Endothelial cell of umbilical vein (primary cell): ENCODE data around the gene ATG4D. TPM values are rescaled to one million over a fixed set of nuclear protein-coding genes. Genes with fewer than 3 reads are reported as not detected.

Source experiments
- BruUV-seq: library from RNA; stranded (reverse); fragments of 400-500 nt; replicated peaks from 2 replicates; lab custom pipeline; 2021; lab: Mats Ljungman, UMichigan
- CTCF ChIA-PET: fragments of 300-600, 350-600 bp; sonication (Branson Sonifier 250); formaldehyde crosslinking; loops from one replicate; lab custom pipeline; 2021; ENCODE audit warnings: antibody characterized with exemption, inconsistent platforms; lab: Charles Lee
- POLR2A ChIA-PET: fragments of 300-600, 350-600 bp; sonication (Branson Sonifier 250); formaldehyde crosslinking; loops from one replicate; lab custom pipeline; 2021; ENCODE audit warnings: antibody characterized with exemption, inconsistent platforms; lab: Charles Lee
- DNase-seq: peaks from one replicate; pipeline ENCODE4 v3.0.0-alpha.2; 2011; ENCODE audit warnings: low read depth, low spot score
- FAIRE-seq: peaks from 2 replicates; lab custom pipeline; 2011; peaks lifted over from hg19 to GRCh38; lab: Jason Lieb, UNC
- H2AFZ ChIP-seq: 2 replicates; pipeline ENCODE4 v1.6.0; 2012; ENCODE audit warnings: low read depth, low read length, control low read depth, inconsistent platforms
- H3K27ac ChIP-seq: 2 replicates; pipeline ENCODE4 v1.5.1; 2011; ENCODE audit warnings: low read depth, mild to moderate bottlenecking, control low read depth, low read length, moderate library complexity; ENCODE audit not compliant: insufficient read depth
- H3K27me3 ChIP-seq, 2 experiments: 2 replicates each; pipeline versions ENCODE4 v1.6.0 to v1.6.1; 2011; ENCODE audit warnings: low read length in 2 of 2, mixed read lengths in 1 of 2; ENCODE audit not compliant: control insufficient read depth in 2 of 2, insufficient read depth in 2 of 2
- H3K36me3 ChIP-seq, 2 experiments: 2 replicates in 1 of 2; 3 replicates in 1 of 2; pipeline ENCODE4 v1.5.1; 2011; ENCODE audit warnings: low read length in 2 of 2, mild to moderate bottlenecking in 1 of 2, moderate library complexity in 1 of 2; ENCODE audit not compliant: control insufficient read depth in 2 of 2, insufficient read depth in 2 of 2; ENCODE audit errors: extremely low read depth in 1 of 2
- H3K4me1 ChIP-seq: 3 replicates; pipeline ENCODE4 v1.5.1; 2011; ENCODE audit warnings: mild to moderate bottlenecking, low read length; ENCODE audit not compliant: control insufficient read depth, insufficient read depth; ENCODE audit errors: extremely low read depth
- H3K4me2 ChIP-seq: 2 replicates; pipeline ENCODE4 v1.6.1; 2011; ENCODE audit warnings: low read length, control low read depth, mixed read lengths; ENCODE audit not compliant: insufficient read depth
- H3K4me3 ChIP-seq, 3 experiments: fragments of 200-600 bp in 1 of 3; sonication (generic), shearing (Covaris generic) in 1 of 3; replicated peaks in 1 of 3; 2 replicates each; pipeline ENCODE4 v1.5.1; 2011 to 2016; ENCODE audit warnings: control low read depth in 3 of 3, low read length in 3 of 3, mild to moderate bottlenecking in 2 of 3, inconsistent platforms in 1 of 3, low read depth in 1 of 3, moderate library complexity in 1 of 3; ENCODE audit not compliant: insufficient read depth in 1 of 3
- H3K79me2 ChIP-seq: 2 replicates; pipeline ENCODE4 v1.6.0; 2012; ENCODE audit warnings: low read length, inconsistent platforms; ENCODE audit not compliant: control insufficient read depth, insufficient read depth
- H3K9ac ChIP-seq: replicated peaks from 2 replicates; pipeline ENCODE3; 2011; ENCODE audit warnings: low read length, control low read depth; ENCODE audit not compliant: insufficient read depth; ENCODE audit errors: extremely low read depth
- H3K9me1 ChIP-seq: replicated peaks from 3 replicates; pipeline ENCODE4 v1.6.0; 2011; ENCODE audit warnings: mild to moderate bottlenecking, low read length; ENCODE audit not compliant: control insufficient read depth, insufficient read depth; ENCODE audit errors: extremely low read depth
- H3K9me3 ChIP-seq: replicated peaks from 2 replicates; pipeline ENCODE4 v1.5.1; 2012; ENCODE audit warnings: low read length, inconsistent platforms; ENCODE audit not compliant: control insufficient read depth, insufficient read depth
- H4K20me1 ChIP-seq: replicated peaks from 2 replicates; pipeline ENCODE3; 2011; ENCODE audit warnings: mild to moderate bottlenecking, low read length; ENCODE audit not compliant: control insufficient read depth, insufficient read depth; ENCODE audit errors: extremely low read depth
- EZH2 ChIP-seq: IDR thresholded peaks from 2 replicates; pipeline ENCODE4 v1.6.1; 2012; ENCODE audit warnings: borderline replicate concordance, low read depth, mild to moderate bottlenecking, moderate library complexity, low read length, inconsistent platforms; ENCODE audit not compliant: severe bottlenecking
- FOS ChIP-seq: IDR thresholded peaks from 2 replicates; pipeline ENCODE4 v1.6.1; 2011; ENCODE audit warnings: mild to moderate bottlenecking, low read length, moderate library complexity, borderline replicate concordance; ENCODE audit not compliant: insufficient read depth
- GATA2 ChIP-seq: IDR thresholded peaks from 2 replicates; pipeline ENCODE4 v1.7.0; 2011; ENCODE audit warnings: low read depth, mild to moderate bottlenecking, moderate library complexity, mixed read lengths, low read length; ENCODE audit not compliant: insufficient read length, insufficient read depth
- JUN ChIP-seq: IDR thresholded peaks from 2 replicates; pipeline ENCODE4 v1.6.1; 2011; ENCODE audit warnings: borderline replicate concordance, low read depth; ENCODE audit not compliant: insufficient read length, insufficient read depth
- MYC ChIP-seq: IDR thresholded peaks from one replicate; pipeline ENCODE4 v1.6.1; 2011; ENCODE audit warnings: mild to moderate bottlenecking, low read depth, low read length
- POLR2A ChIP-seq: IDR thresholded peaks from 2 replicates; pipeline ENCODE4 v1.6.1; 2012; ENCODE audit warnings: low read depth, mild to moderate bottlenecking, control low read depth, low read length
- POLR2AphosphoS5 ChIP-seq: IDR thresholded peaks from 2 replicates; pipeline ENCODE4 v1.6.1; 2012; ENCODE audit warnings: low read depth, mild to moderate bottlenecking, control low read depth, low read length, moderate library complexity; ENCODE audit not compliant: insufficient read depth
- dilution Hi-C: fragments of 300-500 bp; cut with MboI; formaldehyde crosslinking; loops from one replicate; pipeline ENCODE4 v1.15.0; 2019; ENCODE audit warnings: low sequenced_read_pairs; ENCODE audit not compliant: extremely low pct_ligation_motif_present
- intact Hi-C: fragments of 100-400 bp; cut with micrococcal nuclease; formaldehyde crosslinking; loops from one replicate; pipeline ENCODE4 v1.10.0; 2022
- polyA plus RNA-seq, 4 experiments: library from polyadenylated mRNA; depleted of rRNA in 3 of 4; stranded (reverse) in 3 of 4; unstranded in 1 of 4; fragments of >200 nt; gene quantifications; 2 replicates each; pipeline versions ENCODE4 v1.2.1 to v1.2.3, GENCODE V29; 2011 to 2012; ENCODE audit warnings: missing spikeins in 1 of 4
- total RNA-seq: library from RNA; stranded (reverse); gene quantifications from 2 replicates; pipeline ENCODE4 v1.2.3, GENCODE V29; 2021
- TF ChIP-seq, protein P1 (sequence below), 2 donors: IDR thresholded peaks; 1 replicate in 1 of 2; 2 replicates in 1 of 2; pipeline ENCODE4 v1.5.1; 2011; ENCODE audit warnings: low read length in 2 of 2, mild to moderate bottlenecking in 2 of 2, moderate library complexity in 2 of 2, control low read depth in 1 of 2, inconsistent platforms in 1 of 2, low read depth in 1 of 2; ENCODE audit not compliant: insufficient read depth in 1 of 2; ENCODE audit errors: extremely low read depth in 1 of 2
- TF ChIP-seq, protein P2 (sequence below): IDR thresholded peaks from 2 replicates; pipeline ENCODE4 v1.6.1; 2011; ENCODE audit not compliant: insufficient read depth, insufficient read length

ATG4D gene
- total and polyA plus RNA-seq, 2 donors (not counting 3 experiments of a cell fraction or from before 2014, with no cell fraction given), result 19.8 to 24.9 TPM

DNA sequence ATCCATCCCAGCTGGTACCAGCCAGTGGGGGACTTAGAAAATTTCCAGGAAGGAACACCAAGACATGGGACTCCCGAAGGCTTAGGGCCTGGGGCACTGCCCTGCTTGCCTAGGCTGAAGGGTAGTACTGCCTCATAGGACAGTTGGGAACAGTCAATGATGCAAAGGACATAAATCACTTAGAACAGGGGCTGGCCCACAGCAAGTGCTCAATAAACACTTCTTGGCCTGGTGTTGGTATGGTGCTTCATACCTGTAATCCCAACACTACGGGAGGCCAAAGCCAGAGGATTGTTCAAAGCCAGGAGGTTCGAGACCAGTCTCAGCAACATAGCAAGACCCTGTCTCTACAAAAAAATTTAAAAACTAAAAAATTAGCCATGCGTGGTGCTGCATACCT, 46.3 kb upstream of the ATG4D start:
- intact Hi-C loops (no loop called here), dilution Hi-C loops (no loop called here)
- no peak for TF ChIP-seq JUN
- TF ChIP-seq, protein P1, sequence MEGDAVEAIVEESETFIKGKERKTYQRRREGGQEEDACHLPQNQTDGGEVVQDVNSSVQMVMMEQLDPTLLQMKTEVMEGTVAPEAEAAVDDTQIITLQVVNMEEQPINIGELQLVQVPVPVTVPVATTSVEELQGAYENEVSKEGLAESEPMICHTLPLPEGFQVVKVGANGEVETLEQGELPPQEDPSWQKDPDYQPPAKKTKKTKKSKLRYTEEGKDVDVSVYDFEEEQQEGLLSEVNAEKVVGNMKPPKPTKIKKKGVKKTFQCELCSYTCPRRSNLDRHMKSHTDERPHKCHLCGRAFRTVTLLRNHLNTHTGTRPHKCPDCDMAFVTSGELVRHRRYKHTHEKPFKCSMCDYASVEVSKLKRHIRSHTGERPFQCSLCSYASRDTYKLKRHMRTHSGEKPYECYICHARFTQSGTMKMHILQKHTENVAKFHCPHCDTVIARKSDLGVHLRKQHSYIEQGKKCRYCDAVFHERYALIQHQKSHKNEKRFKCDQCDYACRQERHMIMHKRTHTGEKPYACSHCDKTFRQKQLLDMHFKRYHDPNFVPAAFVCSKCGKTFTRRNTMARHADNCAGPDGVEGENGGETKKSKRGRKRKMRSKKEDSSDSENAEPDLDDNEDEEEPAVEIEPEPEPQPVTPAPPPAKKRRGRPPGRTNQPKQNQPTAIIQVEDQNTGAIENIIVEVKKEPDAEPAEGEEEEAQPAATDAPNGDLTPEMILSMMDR (IDR thresholded peaks at IDR 0.05; ENCODE audit: extremely low read depth in 1 of 2, insufficient read depth in 1 of 2, low read depth in 1 of 2, low read length in 2 of 2), result no peak
- TF ChIP-seq MYC, result no peak
- TF ChIP-seq GATA2, result no peak
- TF ChIP-seq EZH2, result no peak
- TF ChIP-seq, protein P2, sequence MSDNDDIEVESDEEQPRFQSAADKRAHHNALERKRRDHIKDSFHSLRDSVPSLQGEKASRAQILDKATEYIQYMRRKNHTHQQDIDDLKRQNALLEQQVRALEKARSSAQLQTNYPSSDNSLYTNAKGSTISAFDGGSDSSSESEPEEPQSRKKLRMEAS, result no peak
- TF ChIP-seq FOS, result no peak
- no peak for TF ChIP-seq POLR2A
- no peak for TF ChIP-seq POLR2AphosphoS5
- Histone ChIP-seq H3K4me3 (no peak overlapping the region), H3K27ac (no peak overlapping the region), H3K4me1 (peaks cover 7% of the 10 kb centered on the region), H3K79me2 (peaks cover 48% of the 10 kb centered on the region), H3K9me1 (no peaks in the 10 kb centered on the region), H3K9ac (no peak overlapping the region), H4K20me1 (no peaks in the 10 kb centered on the region), H3K36me3 (peaks cover 10 to 12% of the 10 kb centered on the region in 2 experiments), H2AFZ (no peak overlapping the region), H3K27me3 (no peaks in the 10 kb centered on the region), H3K4me2 (no peak overlapping the region), H3K9me3 (no peaks in the 10 kb centered on the region)
- POLR2A ChIA-PET, result no interaction called here
- CTCF ChIA-PET, result interaction anchor here (0.6 to 1.7 kb wide), 2 partner anchors 133 to 202 kb away, joined by 3 to 4 read pairs; no protein-coding TSS in a partner anchor
- no TSS peak for BruUV-seq
- DNase-seq (no peak), FAIRE-seq (no peak)
